PC-3 (cell line): ENCODE measurements around the gene JAK2.

Experiments
- EZH2 ChIP-seq: fragments of 300-600 bp; sonication (generic); IDR thresholded peaks from one replicate; pipeline ENCODE4 v1.6.1; 2017; ENCODE audit warnings: antibody characterized with exemption, mild to moderate bottlenecking, low read length; ENCODE audit not compliant: unreplicated experiment
- EZH2phosphoT487 ChIP-seq: fragments of 300-600 bp; sonication (generic); IDR thresholded peaks from 2 replicates; pipeline ENCODE4 v1.6.1; 2018; ENCODE audit warnings: mild to moderate bottlenecking, antibody characterized with exemption, low read length, borderline replicate concordance
- TF ChIP-seq, protein P1 (sequence below): fragments of 300-600 bp; sonication (generic); conservative IDR thresholded peaks from 2 replicates; pipeline ENCODE4 v1.5.1; 2017; ENCODE audit warnings: antibody characterized with exemption, low read depth, mild to moderate bottlenecking, low read length

DNA sequence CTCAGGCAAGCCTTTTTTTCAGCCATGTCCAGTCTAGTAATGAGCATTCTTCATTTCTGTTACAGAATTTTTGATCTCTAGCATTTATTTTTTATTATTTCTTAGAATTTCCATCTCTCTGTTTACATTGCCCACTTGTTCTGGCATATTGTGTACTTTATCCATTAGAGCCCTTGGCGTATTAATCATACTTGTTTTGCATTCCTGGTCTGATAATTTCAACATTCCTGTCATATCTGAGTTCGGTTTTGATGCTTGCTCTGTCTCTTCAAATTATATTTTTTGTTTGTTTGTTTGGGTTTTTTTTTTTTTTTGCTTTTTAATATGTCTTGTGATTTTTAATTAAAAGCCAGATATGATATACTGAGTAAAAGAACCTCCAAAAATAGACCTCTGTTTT, 23.0 kb upstream of the JAK2 start:
- TF ChIP-seq, protein P1, sequence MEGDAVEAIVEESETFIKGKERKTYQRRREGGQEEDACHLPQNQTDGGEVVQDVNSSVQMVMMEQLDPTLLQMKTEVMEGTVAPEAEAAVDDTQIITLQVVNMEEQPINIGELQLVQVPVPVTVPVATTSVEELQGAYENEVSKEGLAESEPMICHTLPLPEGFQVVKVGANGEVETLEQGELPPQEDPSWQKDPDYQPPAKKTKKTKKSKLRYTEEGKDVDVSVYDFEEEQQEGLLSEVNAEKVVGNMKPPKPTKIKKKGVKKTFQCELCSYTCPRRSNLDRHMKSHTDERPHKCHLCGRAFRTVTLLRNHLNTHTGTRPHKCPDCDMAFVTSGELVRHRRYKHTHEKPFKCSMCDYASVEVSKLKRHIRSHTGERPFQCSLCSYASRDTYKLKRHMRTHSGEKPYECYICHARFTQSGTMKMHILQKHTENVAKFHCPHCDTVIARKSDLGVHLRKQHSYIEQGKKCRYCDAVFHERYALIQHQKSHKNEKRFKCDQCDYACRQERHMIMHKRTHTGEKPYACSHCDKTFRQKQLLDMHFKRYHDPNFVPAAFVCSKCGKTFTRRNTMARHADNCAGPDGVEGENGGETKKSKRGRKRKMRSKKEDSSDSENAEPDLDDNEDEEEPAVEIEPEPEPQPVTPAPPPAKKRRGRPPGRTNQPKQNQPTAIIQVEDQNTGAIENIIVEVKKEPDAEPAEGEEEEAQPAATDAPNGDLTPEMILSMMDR = no peak
- TF ChIP-seq EZH2 (no peak), EZH2phosphoT487 (no peak)
